Upper lobe of left lung (tissue), 6 donors: ENCODE data around the gene FAM53B. TPM values are rescaled to one million over a fixed set of nuclear protein-coding genes. Genes with fewer than 3 reads are reported as not detected.

ENCODE experiments used
- ATAC-seq, 2 donors: fragments of 200-7000 bp; cut with Tn5 transposase; one replicate each; pipeline ENCODE4 v1.9.1; 2022; ENCODE audit warnings: mild to moderate bottlenecking in 2 of 2, moderate library complexity in 2 of 2; ENCODE audit not compliant: low FRiP score in 2 of 2
- DNase-seq, 2 donors: peaks; one replicate each; pipeline ENCODE4 v3.0.0-alpha.2; 2019 to 2020
- H3K27ac ChIP-seq, 4 donors: fragments of 200-600 bp; sonication (generic); one replicate each; pipeline ENCODE4 v1.5.1; 2016 to 2019
- H3K27me3 ChIP-seq, 4 donors: fragments of 200-600 bp; sonication (generic); one replicate each; pipeline ENCODE4 v1.5.1; 2017 to 2019
- H3K36me3 ChIP-seq, 4 donors: fragments of 200-600 bp; sonication (generic); one replicate each; pipeline ENCODE4 v1.5.1; 2016 to 2019
- H3K4me1 ChIP-seq, 4 donors: fragments of 200-600 bp; sonication (generic); one replicate each; pipeline ENCODE4 v1.5.1; 2018 to 2019
- H3K4me3 ChIP-seq, 4 donors: fragments of 200-600 bp; sonication (generic); one replicate each; pipeline ENCODE4 v1.5.1; 2017 to 2019; ENCODE audit warnings: mild to moderate bottlenecking in 2 of 4, moderate library complexity in 1 of 4
- H3K9me3 ChIP-seq, 4 donors: fragments of 200-600 bp; sonication (generic); one replicate each; pipeline ENCODE4 v1.5.1; 2018 to 2019
- EP300 ChIP-seq, 4 donors: sonication (generic); formaldehyde crosslinking; IDR thresholded peaks; one replicate each; pipeline ENCODE4 v1.5.1; 2017; ENCODE audit warnings: antibody characterized with exemption in 4 of 4, control low read depth in 2 of 4
- POLR2A ChIP-seq, 4 donors: fragments of 450-650 bp; IDR thresholded peaks; one replicate each; pipeline ENCODE4 v1.5.1; 2016 to 2017; ENCODE audit warnings: antibody characterized with exemption in 4 of 4, mild to moderate bottlenecking in 2 of 4
- POLR2AphosphoS5 ChIP-seq, 2 donors: sonication (generic); formaldehyde crosslinking; IDR thresholded peaks; one replicate each; pipeline ENCODE4 v1.5.1; 2017; ENCODE audit warnings: antibody characterized with exemption in 2 of 2
- WGBS, 2 donors: methylation state at CpG; one replicate each; pipeline ENCODE4 v1.1.5; 2017 to 2018; 5-methylcytosine and 5-hydroxymethylcytosine counted together
- total RNA-seq, 6 donors: library from RNA; depleted of rRNA in 4 of 6; stranded (reverse); fragments of >200 nt in 4 of 6; gene quantifications; one replicate each; pipeline versions ENCODE4 v1.1.0 to v1.2.1, GENCODE V29; 2016 to 2021
- TF ChIP-seq, protein P1 (sequence below), 6 experiments: fragments of 450-650 bp in 4 of 6; fragments of 200-600 bp in 2 of 6; sonication (generic) in 2 of 6; IDR thresholded peaks; one replicate each; pipeline ENCODE4 v1.5.1; 2016 to 2019; ENCODE audit warnings: antibody characterized with exemption in 6 of 6
- donor health status: DM: no; HTN: no; CAD: no; lungs with moderate emphysema.
- donor health status: DM: no; HTN: yes; CAD: no; lungs with severe emphysema.

Gene FAM53B
- total RNA-seq, 6 donors from 2014 or later: 35.8 to 62.5 (median 47.8) TPM

DNA sequence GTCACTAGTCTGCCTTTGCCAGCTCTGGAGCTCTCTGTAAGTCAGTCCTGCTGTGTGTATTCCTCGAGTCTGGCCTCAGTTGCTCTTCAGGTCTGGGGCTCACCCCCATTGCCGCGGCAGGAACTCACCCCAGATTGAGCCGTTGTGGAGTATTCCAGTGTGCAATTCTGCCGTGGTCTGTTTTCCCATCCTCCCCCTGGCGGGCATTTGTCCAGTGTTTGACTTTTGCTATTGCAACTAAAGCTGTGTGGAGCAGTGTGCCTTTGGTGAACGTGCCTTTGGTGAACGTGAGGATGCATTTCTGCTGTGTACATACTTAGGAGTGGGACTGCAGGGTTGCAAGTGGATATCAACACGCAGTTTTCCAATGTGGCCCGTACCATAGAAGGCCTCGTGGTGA, 134.5 kb downstream of the FAM53B start:
- WGBS, 2 donors: 94 to 95% methylated on average over 11 of the region's 11 CpGs
- ATAC-seq (no peak), DNase-seq (no peak)
- no peaks in the 10 kb centered on the region for H3K9me3 ChIP-seq
- H3K27me3 ChIP-seq: no peaks in the 10 kb centered on the region
- no peaks in the 10 kb centered on the region for H3K36me3 ChIP-seq
- TF ChIP-seq POLR2AphosphoS5 (IDR thresholded peaks at IDR 0.05) (no peak), EP300 (IDR thresholded peaks at IDR 0.05) (no peak), POLR2A (IDR thresholded peaks at IDR 0.05) (no peak)
- TF ChIP-seq, protein P1, sequence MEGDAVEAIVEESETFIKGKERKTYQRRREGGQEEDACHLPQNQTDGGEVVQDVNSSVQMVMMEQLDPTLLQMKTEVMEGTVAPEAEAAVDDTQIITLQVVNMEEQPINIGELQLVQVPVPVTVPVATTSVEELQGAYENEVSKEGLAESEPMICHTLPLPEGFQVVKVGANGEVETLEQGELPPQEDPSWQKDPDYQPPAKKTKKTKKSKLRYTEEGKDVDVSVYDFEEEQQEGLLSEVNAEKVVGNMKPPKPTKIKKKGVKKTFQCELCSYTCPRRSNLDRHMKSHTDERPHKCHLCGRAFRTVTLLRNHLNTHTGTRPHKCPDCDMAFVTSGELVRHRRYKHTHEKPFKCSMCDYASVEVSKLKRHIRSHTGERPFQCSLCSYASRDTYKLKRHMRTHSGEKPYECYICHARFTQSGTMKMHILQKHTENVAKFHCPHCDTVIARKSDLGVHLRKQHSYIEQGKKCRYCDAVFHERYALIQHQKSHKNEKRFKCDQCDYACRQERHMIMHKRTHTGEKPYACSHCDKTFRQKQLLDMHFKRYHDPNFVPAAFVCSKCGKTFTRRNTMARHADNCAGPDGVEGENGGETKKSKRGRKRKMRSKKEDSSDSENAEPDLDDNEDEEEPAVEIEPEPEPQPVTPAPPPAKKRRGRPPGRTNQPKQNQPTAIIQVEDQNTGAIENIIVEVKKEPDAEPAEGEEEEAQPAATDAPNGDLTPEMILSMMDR (IDR thresholded peaks at IDR 0.05): no peak
- peaks cover 22 to 32% (median 28%) of the 10 kb centered on the region in 4 donors for H3K4me1 ChIP-seq
- H3K27ac ChIP-seq: no peak overlapping the region
- no peak overlapping the region for H3K4me3 ChIP-seq

DNA sequence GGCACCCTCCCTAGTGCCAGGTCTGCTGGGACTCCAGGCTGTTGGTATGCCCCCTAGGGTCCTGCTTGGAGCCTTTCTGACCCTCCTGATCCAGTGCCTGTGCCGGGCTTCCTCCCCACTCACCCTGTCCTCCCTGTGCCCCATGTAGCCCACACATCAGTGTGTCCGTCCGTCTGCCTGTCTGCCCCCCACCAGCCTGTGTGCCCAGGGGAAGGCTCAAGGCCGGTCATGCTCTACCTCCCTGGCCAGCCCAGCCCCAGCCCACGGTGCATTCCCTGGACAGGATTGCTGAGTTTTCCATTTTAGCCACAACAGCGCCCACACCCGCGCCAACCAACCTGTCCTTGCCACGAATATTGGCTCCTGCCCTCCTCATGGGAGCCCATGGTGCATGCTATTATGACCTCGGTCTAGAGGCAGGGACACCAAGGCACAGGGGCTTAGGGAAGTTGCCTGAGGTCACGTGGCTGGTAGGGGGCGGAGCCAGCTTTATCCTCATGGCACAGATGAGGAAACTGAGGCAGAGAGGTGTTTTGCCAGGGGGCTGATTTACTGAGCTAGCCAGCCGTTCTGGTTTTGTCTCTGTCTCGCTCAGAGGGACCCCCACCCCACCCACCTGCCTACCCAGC, 136.0 kb downstream of the FAM53B start:
- Histone ChIP-seq H3K27ac (no peak overlapping the region), H3K4me3 (no peak overlapping the region), H3K36me3 (no peaks in the 10 kb centered on the region), H3K27me3 (no peaks in the 10 kb centered on the region), H3K9me3 (no peaks in the 10 kb centered on the region), H3K4me1 (peaks cover 16 to 23% (median 19%) of the 10 kb centered on the region in 4 donors)
- no peak for TF ChIP-seq EP300 (IDR thresholded peaks at IDR 0.05)
- TF ChIP-seq POLR2A (IDR thresholded peaks at IDR 0.05): no peak
- no peak for TF ChIP-seq POLR2AphosphoS5 (IDR thresholded peaks at IDR 0.05)
- TF ChIP-seq, protein P1 (IDR thresholded peaks at IDR 0.05): no peak
- 92 to 97% methylated on average over 13 to 14 of the region's 14 CpGs for WGBS, 2 donors
- peak in 1 of 2 donors; percentile 50 for DNase-seq
- no peak for ATAC-seq

DNA sequence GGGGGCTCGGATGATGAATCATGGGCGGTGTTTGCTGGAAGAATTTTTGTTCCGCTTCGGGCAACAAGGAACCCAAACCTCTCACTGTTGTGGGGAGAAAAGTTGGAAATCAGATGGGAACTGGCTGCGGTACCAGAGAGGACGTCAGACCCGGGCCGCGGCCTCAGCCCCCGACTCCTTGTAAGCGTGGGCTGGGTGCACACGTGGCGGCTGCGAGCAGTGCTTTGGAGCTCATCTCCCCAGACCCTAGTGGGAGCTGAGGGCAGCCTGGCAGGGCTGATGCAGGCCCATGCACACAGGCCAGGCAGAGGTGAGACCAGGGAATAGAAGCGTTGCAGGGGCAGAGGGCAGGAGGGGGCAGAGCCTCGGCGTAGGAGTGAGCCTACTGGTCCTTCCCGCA, 136.5 kb downstream of the FAM53B start:
- Histone ChIP-seq H3K9me3 (no peaks in the 10 kb centered on the region), H3K27me3 (no peaks in the 10 kb centered on the region), H3K4me1 (peaks cover 10 to 18% (median 14%) of the 10 kb centered on the region in 4 donors), H3K4me3 (no peak overlapping the region), H3K36me3 (no peaks in the 10 kb centered on the region), H3K27ac (no peak overlapping the region)
- no peak for ATAC-seq
- WGBS, 2 donors: 95 to 100% methylated on average over 5 to 18 of the region's 18 CpGs
- DNase-seq: peak in 1 of 2 donors; percentile 76
- TF ChIP-seq POLR2A (IDR thresholded peaks at IDR 0.05): no peak
- TF ChIP-seq, protein P1 (IDR thresholded peaks at IDR 0.05): no peak
- TF ChIP-seq POLR2AphosphoS5 (IDR thresholded peaks at IDR 0.05): no peak
- TF ChIP-seq EP300 (IDR thresholded peaks at IDR 0.05): no peak

DNA sequence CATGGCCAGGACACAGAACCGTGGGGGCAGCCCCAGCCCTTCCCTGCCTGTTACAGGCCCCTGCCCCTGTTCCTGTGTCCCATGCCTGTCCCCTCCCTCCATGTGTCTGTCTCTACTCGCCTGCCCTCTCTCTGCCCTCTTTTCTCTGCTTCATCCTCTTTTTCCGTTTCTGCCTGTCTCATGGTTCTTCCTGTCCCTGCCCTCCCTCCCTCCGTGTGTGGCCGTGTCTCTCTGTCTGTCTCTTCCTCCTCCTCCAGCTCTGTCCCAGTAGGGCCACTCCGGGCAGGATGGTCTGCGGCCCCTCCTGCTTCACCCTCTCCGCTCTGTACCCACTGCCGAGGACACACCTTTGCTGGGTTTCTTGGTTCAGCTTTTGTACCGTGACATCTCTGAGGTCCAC, 137.4 kb downstream of the FAM53B start:
- H3K27me3 ChIP-seq: no peaks in the 10 kb centered on the region
- H3K4me1 ChIP-seq: peaks cover 6 to 9% (median 7%) of the 10 kb centered on the region in 4 donors
- no peak overlapping the region for H3K27ac ChIP-seq
- 36 to 47% methylated on average over 9 to 10 of the region's 10 CpGs for WGBS, 2 donors
- TF ChIP-seq POLR2AphosphoS5 (IDR thresholded peaks at IDR 0.05): no peak
- TF ChIP-seq EP300 (IDR thresholded peaks at IDR 0.05): no peak
- no peak for TF ChIP-seq POLR2A (IDR thresholded peaks at IDR 0.05)
- TF ChIP-seq, protein P1 (IDR thresholded peaks at IDR 0.05): no peak
- no peak overlapping the region for H3K4me3 ChIP-seq
- ATAC-seq: no peak
- H3K9me3 ChIP-seq: no peaks in the 10 kb centered on the region
- H3K36me3 ChIP-seq: no peaks in the 10 kb centered on the region
- no peak for DNase-seq
